HepG2 (cell line): ENCODE results near the gene NUP93. TPM values are rescaled to one million over a fixed set of nuclear protein-coding genes. Genes with fewer than 3 reads are reported as not detected.

Source experiments
- ATF1 ChIP-seq: IDR thresholded peaks from 2 replicates; pipeline ENCODE4 v1.6.1; 2016; ENCODE audit warnings: mild to moderate bottlenecking, control low read depth
- GABPB1 ChIP-seq: IDR thresholded peaks from 2 replicates; pipeline ENCODE4 v1.6.1; 2016; ENCODE audit warnings: mild to moderate bottlenecking, missing genetic modification reagents, moderate library complexity, missing compliant biosample characterization
- PPARG ChIP-seq: conservative IDR thresholded peaks from 2 replicates; pipeline ENCODE4 v1.6.1; 2016; ENCODE audit warnings: missing biosample characterization, missing genetic modification reagents
- SP5 ChIP-seq: IDR thresholded peaks from 2 replicates; pipeline ENCODE4 v1.6.1; 2016; ENCODE audit warnings: low read depth, borderline replicate concordance
- TMF1 ChIP-seq: sonication (generic); formaldehyde crosslinking; IDR thresholded peaks from 2 replicates; pipeline ENCODE4 v1.8.1; 2022; ENCODE audit warnings: low read depth, missing genetic modification reagents
- ZIK1 ChIP-seq: sonication (generic); formaldehyde crosslinking; IDR thresholded peaks from 2 replicates; pipeline ENCODE4 v1.5.0; 2020; ENCODE audit warnings: mild to moderate bottlenecking, low read depth, missing genetic modification reagents, borderline replicate concordance
- ZNF136 ChIP-seq: sonication (generic); formaldehyde crosslinking; IDR thresholded peaks from 2 replicates; pipeline ENCODE4 v1.8.1; 2022; ENCODE audit warnings: low read depth, mild to moderate bottlenecking, moderate library complexity, missing genetic modification reagents
- ZNF30 ChIP-seq: sonication (generic); formaldehyde crosslinking; IDR thresholded peaks from 2 replicates; pipeline ENCODE4 v1.5.0; 2020; ENCODE audit warnings: mild to moderate bottlenecking, missing genetic modification reagents
- ZNF484 ChIP-seq: sonication (generic); formaldehyde crosslinking; IDR thresholded peaks from 2 replicates; pipeline ENCODE4 v1.5.1; 2020; ENCODE audit warnings: mild to moderate bottlenecking, low read depth, missing genetic modification reagents, borderline replicate concordance
- ZNF670 ChIP-seq: sonication (generic); formaldehyde crosslinking; IDR thresholded peaks from 2 replicates; pipeline ENCODE4 v1.8.0; 2022; ENCODE audit warnings: mild to moderate bottlenecking, missing genetic modification reagents, borderline replicate concordance
- ZNF7 ChIP-seq: IDR thresholded peaks from 2 replicates; pipeline ENCODE4 v1.6.1; 2016; ENCODE audit warnings: missing biosample characterization, missing genetic modification reagents
- polyA plus RNA-seq, 8 experiments: library from polyadenylated mRNA; depleted of rRNA in 3 of 8; stranded (reverse) in 7 of 8; unstranded in 1 of 8; fragments of >200 nt; fragmentation: Illumina TruSeq in 4 of 8; extraction: Trizol in 4 of 8; gene quantifications; 2 replicates each; pipeline versions ENCODE4 v1.2.1 to v1.2.3, GENCODE V29; 2011 to 2016; ENCODE audit warnings: low read depth in 4 of 8, missing spikeins in 1 of 8, mixed read lengths in 1 of 8; ENCODE audit not compliant: insufficient read depth in 1 of 8
- total RNA-seq, 5 experiments: library from RNA; depleted of rRNA; stranded (reverse); fragments of >200 nt; fragmentation: Illumina TruSeq; extraction: Trizol; gene quantifications; 2 replicates each; pipeline ENCODE4 v1.2.3, GENCODE V29; 2016; ENCODE audit warnings: low read depth in 1 of 5
- TF ChIP-seq, protein P1 (sequence below): sonication (generic); formaldehyde crosslinking; IDR thresholded peaks from 2 replicates; pipeline ENCODE4 v1.5.0; 2020; ENCODE audit warnings: mild to moderate bottlenecking, missing genetic modification reagents, borderline replicate concordance
- TF ChIP-seq, protein P2 (sequence below): IDR thresholded peaks from 2 replicates; pipeline ENCODE4 v1.6.1; 2016; ENCODE audit warnings: low read depth, borderline replicate concordance
- TF ChIP-seq, protein P3 (sequence below), 2 experiments: IDR thresholded peaks; 2 replicates each; pipeline ENCODE4 v1.6.1; 2011 to 2012; ENCODE audit warnings: low read length in 2 of 2, borderline replicate concordance in 1 of 2, low read depth in 1 of 2, mild to moderate bottlenecking in 1 of 2, moderate library complexity in 1 of 2

Gene NUP93
- total and polyA plus RNA-seq, 2 of the 13 experiments (the other 11 are each of a cell fraction or from before 2014, with no cell fraction given), result 58.5 to 140 TPM

- TF ChIP-seq ZNF136 (CRISPR knock-in tag) (no peak; the same call in 1 of the 2 replicates), ZNF670 (peak; percentile 73; the same call in 1 of the 2 replicates), GABPB1 (CRISPR knock-in tag) (no peak; the same call in 1 of the 2 replicates), ZNF7 (peak; percentile 30; the same call in 1 of the 2 replicates), ZNF484 (CRISPR knock-in tag) (no peak), PPARG (peak; percentile 51), ATF1 (no peak; the same call in 1 of the 2 replicates), TMF1 (CRISPR knock-in tag) (no peak), ZNF30 (no peak), ZIK1 (no peak), SP5 (CRISPR knock-in tag) (peak; percentile 52)
- TF ChIP-seq, protein P1, sequence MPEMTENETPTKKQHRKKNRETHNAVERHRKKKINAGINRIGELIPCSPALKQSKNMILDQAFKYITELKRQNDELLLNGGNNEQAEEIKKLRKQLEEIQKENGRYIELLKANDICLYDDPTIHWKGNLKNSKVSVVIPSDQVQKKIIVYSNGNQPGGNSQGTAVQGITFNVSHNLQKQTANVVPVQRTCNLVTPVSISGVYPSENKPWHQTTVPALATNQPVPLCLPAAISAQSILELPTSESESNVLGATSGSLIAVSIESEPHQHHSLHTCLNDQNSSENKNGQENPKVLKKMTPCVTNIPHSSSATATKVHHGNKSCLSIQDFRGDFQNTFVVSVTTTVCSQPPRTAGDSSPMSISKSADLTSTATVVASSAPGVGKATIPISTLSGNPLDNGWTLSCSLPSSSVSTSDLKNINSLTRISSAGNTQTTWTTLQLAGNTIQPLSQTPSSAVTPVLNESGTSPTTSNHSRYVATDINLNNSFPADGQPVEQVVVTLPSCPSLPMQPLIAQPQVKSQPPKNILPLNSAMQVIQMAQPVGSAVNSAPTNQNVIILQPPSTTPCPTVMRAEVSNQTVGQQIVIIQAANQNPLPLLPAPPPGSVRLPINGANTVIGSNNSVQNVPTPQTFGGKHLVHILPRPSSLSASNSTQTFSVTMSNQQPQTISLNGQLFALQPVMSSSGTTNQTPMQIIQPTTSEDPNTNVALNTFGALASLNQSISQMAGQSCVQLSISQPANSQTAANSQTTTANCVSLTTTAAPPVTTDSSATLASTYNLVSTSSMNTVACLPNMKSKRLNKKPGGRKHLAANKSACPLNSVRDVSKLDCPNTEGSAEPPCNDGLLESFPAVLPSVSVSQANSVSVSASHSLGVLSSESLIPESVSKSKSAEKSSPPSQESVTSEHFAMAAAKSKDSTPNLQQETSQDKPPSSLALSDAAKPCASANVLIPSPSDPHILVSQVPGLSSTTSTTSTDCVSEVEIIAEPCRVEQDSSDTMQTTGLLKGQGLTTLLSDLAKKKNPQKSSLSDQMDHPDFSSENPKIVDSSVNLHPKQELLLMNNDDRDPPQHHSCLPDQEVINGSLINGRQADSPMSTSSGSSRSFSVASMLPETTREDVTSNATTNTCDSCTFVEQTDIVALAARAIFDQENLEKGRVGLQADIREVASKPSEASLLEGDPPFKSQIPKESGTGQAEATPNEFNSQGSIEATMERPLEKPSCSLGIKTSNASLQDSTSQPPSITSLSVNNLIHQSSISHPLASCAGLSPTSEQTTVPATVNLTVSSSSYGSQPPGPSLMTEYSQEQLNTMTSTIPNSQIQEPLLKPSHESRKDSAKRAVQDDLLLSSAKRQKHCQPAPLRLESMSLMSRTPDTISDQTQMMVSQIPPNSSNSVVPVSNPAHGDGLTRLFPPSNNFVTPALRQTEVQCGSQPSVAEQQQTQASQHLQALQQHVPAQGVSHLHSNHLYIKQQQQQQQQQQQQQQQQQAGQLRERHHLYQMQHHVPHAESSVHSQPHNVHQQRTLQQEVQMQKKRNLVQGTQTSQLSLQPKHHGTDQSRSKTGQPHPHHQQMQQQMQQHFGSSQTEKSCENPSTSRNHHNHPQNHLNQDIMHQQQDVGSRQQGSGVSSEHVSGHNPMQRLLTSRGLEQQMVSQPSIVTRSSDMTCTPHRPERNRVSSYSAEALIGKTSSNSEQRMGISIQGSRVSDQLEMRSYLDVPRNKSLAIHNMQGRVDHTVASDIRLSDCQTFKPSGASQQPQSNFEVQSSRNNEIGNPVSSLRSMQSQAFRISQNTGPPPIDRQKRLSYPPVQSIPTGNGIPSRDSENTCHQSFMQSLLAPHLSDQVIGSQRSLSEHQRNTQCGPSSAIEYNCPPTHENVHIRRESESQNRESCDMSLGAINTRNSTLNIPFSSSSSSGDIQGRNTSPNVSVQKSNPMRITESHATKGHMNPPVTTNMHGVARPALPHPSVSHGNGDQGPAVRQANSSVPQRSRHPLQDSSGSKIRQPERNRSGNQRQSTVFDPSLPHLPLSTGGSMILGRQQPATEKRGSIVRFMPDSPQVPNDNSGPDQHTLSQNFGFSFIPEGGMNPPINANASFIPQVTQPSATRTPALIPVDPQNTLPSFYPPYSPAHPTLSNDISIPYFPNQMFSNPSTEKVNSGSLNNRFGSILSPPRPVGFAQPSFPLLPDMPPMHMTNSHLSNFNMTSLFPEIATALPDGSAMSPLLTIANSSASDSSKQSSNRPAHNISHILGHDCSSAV (CRISPR knock-in tag), result no peak
- TF ChIP-seq, protein P2, sequence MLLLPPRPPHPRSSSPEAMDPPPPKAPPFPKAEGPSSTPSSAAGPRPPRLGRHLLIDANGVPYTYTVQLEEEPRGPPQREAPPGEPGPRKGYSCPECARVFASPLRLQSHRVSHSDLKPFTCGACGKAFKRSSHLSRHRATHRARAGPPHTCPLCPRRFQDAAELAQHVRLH (CRISPR knock-in tag), result no peak
- TF ChIP-seq, protein P3, sequence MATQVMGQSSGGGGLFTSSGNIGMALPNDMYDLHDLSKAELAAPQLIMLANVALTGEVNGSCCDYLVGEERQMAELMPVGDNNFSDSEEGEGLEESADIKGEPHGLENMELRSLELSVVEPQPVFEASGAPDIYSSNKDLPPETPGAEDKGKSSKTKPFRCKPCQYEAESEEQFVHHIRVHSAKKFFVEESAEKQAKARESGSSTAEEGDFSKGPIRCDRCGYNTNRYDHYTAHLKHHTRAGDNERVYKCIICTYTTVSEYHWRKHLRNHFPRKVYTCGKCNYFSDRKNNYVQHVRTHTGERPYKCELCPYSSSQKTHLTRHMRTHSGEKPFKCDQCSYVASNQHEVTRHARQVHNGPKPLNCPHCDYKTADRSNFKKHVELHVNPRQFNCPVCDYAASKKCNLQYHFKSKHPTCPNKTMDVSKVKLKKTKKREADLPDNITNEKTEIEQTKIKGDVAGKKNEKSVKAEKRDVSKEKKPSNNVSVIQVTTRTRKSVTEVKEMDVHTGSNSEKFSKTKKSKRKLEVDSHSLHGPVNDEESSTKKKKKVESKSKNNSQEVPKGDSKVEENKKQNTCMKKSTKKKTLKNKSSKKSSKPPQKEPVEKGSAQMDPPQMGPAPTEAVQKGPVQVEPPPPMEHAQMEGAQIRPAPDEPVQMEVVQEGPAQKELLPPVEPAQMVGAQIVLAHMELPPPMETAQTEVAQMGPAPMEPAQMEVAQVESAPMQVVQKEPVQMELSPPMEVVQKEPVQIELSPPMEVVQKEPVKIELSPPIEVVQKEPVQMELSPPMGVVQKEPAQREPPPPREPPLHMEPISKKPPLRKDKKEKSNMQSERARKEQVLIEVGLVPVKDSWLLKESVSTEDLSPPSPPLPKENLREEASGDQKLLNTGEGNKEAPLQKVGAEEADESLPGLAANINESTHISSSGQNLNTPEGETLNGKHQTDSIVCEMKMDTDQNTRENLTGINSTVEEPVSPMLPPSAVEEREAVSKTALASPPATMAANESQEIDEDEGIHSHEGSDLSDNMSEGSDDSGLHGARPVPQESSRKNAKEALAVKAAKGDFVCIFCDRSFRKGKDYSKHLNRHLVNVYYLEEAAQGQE (IDR thresholded peaks at IDR 0.05; ENCODE audit: borderline replicate concordance in 1 of 2, low read depth in 1 of 2, low read length in 2 of 2), result no peak
These were observed 84.9 kb downstream of the NUP93 start (continued) for GRCh38 chr16:56814537-56815432.
